Measurements from ENCODE around the gene BMERB1. TPM values are rescaled to one million over a fixed set of nuclear protein-coding genes. Genes with fewer than 3 reads are reported as not detected.

BMERB1 gene
- total and polyA plus RNA-seq, 5 donors from 2014 or later: 2.2 to 4.2 (median 3.3) TPM

DNA sequence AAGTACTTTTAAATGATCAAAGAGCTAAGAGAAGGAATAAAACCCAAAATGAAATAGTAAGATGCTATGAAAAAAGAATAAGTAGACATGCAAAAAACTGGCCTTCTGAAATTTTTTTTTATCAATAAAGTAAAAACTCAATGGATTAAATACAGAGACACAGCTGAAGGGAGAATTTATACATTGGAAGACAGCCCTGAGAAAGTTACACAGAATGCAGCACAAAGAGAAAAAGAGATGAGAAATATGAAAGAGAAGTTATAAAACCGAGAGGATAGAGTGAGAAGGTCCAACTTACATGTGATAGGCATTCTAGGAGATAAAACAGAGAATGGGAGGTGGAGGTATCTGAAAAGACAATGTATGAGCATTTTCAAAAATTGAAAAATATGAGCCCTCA lies 151.6 kb downstream of the BMERB1 start:
- H3K27me3 ChIP-seq (ENCODE audit: control insufficient read depth, insufficient read depth, low read length): no peaks in the 10 kb centered on the region
- peaks cover 34% of the 10 kb centered on the region for H3K36me3 Mint-ChIP-seq
- DNase-seq: no peak
- H3K36me3 ChIP-seq (ENCODE audit: control insufficient read depth, insufficient read depth, low read length): peaks cover 3% of the 10 kb centered on the region
- H3K9me3 ChIP-seq (ENCODE audit: control insufficient read depth in 2 of 2, low read length in 2 of 2): peaks cover 7 to 10% of the 10 kb centered on the region in 2 experiments
- peaks cover 13% of the 10 kb centered on the region for H3K4me1 ChIP-seq (ENCODE audit: control insufficient read depth, insufficient read depth, low read length, poor library complexity, severe bottlenecking)
- H3K27ac ChIP-seq (ENCODE audit: insufficient read depth, low read length, poor library complexity, severe bottlenecking): no peak overlapping the region
- peak overlapping the region in 2 of 3 donors; percentile 81 to 91 for H3K27ac Mint-ChIP-seq
- peaks cover 9 to 24% (median 17%) of the 10 kb centered on the region in 4 donors for H3K4me1 Mint-ChIP-seq
- H3K4me3 Mint-ChIP-seq: peak overlapping the region in 1 of 4 donors; percentile 90
- no peaks in the 10 kb centered on the region for H3K27me3 Mint-ChIP-seq
- peaks cover 0 to 11% (median 1%) of the 10 kb centered on the region in 7 donors for H3K9me3 Mint-ChIP-seq
- ATAC-seq (ENCODE audit: low read depth in 2 of 2): no peak
- H3K4me3 ChIP-seq (ENCODE audit: low read depth, low read length): no peak overlapping the region

DNA sequence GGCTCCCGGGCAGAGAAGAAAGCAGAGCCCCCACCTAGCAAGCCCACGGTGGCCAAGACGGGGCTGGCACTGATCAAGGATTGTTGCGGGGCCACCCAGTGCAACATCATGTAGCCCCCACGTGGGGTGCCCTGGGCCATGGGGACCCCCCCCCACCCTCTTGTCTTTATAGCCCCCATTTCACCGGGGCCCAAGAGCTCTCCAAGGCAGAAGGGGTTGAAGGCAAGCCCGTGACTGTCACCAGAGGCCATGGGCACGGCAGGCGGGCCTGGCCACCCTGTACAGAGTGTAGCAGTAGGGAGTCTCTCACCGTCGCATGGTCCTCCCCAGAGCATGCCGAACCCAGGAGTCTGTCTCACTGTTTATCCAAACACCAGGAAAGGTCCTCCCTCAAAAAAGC lies 152.3 kb downstream of the BMERB1 start:
- Mint-ChIP-seq H3K27ac (peak overlapping the region in 1 of 3 donors; percentile 81), H3K4me1 (peaks cover 10 to 24% (median 19%) of the 10 kb centered on the region in 4 donors), H3K27me3 (no peaks in the 10 kb centered on the region), H3K36me3 (peaks cover 32% of the 10 kb centered on the region), H3K4me3 (no peak overlapping the region), H3K9me3 (peaks cover 0 to 11% (median 1%) of the 10 kb centered on the region in 7 donors)
- H3K27me3 ChIP-seq (ENCODE audit: control insufficient read depth, insufficient read depth, low read length): no peaks in the 10 kb centered on the region
- H3K27ac ChIP-seq (ENCODE audit: insufficient read depth, low read length, poor library complexity, severe bottlenecking): no peak overlapping the region
- peaks cover 20% of the 10 kb centered on the region for H3K4me1 ChIP-seq (ENCODE audit: control insufficient read depth, insufficient read depth, low read length, poor library complexity, severe bottlenecking)
- no peak overlapping the region for H3K4me3 ChIP-seq (ENCODE audit: low read depth, low read length)
- peaks cover 7 to 10% of the 10 kb centered on the region in 2 experiments for H3K9me3 ChIP-seq (ENCODE audit: control insufficient read depth in 2 of 2, low read length in 2 of 2)
- peaks cover 3% of the 10 kb centered on the region for H3K36me3 ChIP-seq (ENCODE audit: control insufficient read depth, insufficient read depth, low read length)
- DNase-seq (no peak), ATAC-seq (ENCODE audit: low read depth in 2 of 2) (no peak)

DNA sequence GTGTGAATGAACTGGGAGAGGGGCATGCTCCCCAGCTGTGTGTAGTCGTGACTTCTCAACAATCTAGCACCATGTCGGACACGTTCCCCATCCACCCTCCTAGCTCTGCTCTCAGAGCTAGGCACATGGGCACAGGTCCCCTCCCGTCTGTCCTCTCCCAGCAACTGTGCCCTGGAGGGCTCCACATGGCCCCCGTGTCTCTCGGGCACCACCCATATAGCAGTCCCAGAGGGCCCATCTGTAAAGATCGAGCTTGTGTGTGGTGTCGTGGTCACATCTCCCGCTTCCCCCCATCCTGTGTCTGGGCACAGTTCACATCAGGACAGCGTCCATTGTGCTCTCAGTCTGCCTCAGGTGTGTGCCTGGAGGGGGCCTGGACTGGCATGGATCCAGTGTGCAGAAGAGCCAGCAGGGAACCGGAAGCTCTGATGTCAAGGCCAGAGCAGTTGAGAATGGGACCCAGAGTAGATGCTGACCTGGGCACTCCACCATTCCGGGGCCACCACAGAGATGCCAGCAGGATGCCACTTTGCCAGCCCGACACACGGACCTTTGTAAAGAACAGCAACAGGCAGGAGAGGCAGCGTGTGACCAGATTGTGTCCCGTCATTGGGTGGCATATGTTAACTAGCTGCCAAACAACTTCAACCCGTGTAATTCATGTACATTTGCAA lies 152.9 kb downstream of the BMERB1 start:
- Histone ChIP-seq H3K4me1 (ENCODE audit: control insufficient read depth, insufficient read depth, low read length, poor library complexity, severe bottlenecking) (peaks cover 25% of the 10 kb centered on the region), H3K4me3 (ENCODE audit: low read depth, low read length) (no peak overlapping the region), H3K27ac (ENCODE audit: insufficient read depth, low read length, poor library complexity, severe bottlenecking) (no peak overlapping the region), H3K9me3 (ENCODE audit: control insufficient read depth in 2 of 2, low read length in 2 of 2) (peaks cover 7 to 10% of the 10 kb centered on the region in 2 experiments), H3K36me3 (ENCODE audit: control insufficient read depth, insufficient read depth, low read length) (peaks cover 3% of the 10 kb centered on the region), H3K27me3 (ENCODE audit: control insufficient read depth, insufficient read depth, low read length) (no peaks in the 10 kb centered on the region)
- ATAC-seq (ENCODE audit: low read depth in 2 of 2) (no peak), DNase-seq (no peak)
- Mint-ChIP-seq H3K36me3 (peaks cover 32% of the 10 kb centered on the region), H3K4me1 (peaks cover 9 to 28% (median 18%) of the 10 kb centered on the region in 4 donors), H3K27ac (peak overlapping the region in 2 of 3 donors; percentile 56 to 81), H3K9me3 (peaks cover 0 to 11% (median 1%) of the 10 kb centered on the region in 7 donors), H3K4me3 (no peak overlapping the region), H3K27me3 (no peaks in the 10 kb centered on the region)

DNA sequence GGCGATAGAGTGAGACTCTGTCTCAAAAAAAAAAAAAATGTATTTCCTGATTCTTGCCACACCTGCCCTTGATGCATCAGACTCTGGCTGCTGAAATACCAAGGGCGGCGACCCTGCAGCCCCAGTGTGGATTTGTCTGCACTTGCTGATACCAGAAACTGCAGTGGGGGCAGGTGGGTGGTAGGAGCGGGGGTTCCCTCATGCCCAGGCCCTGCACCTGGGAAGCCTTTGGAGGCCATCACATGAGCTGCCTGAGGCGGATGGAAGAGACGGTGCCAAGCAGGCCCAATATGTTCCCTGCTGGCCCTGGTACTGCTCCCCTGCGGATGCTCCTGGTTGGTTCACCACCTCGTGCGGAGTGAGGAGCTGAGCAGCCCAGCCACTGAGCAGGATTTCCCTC lies 157.9 kb downstream of the BMERB1 start:
- Histone ChIP-seq H3K4me3 (ENCODE audit: low read depth, low read length) (no peak overlapping the region), H3K27me3 (ENCODE audit: control insufficient read depth, insufficient read depth, low read length) (no peaks in the 10 kb centered on the region), H3K4me1 (ENCODE audit: control insufficient read depth, insufficient read depth, low read length, poor library complexity, severe bottlenecking) (peaks cover 29% of the 10 kb centered on the region), H3K36me3 (ENCODE audit: control insufficient read depth, insufficient read depth, low read length) (peaks cover 35% of the 10 kb centered on the region), H3K27ac (ENCODE audit: insufficient read depth, low read length, poor library complexity, severe bottlenecking) (peak overlapping the region; percentile 92), H3K9me3 (ENCODE audit: control insufficient read depth in 2 of 2, low read length in 2 of 2) (no peaks in the 10 kb centered on the region)
- peak in 1 of 3 donors; percentile 69 for DNase-seq
- ATAC-seq (ENCODE audit: low read depth in 2 of 2): no peak
- peaks cover 0 to 2% (median 0%) of the 10 kb centered on the region in 7 donors for H3K9me3 Mint-ChIP-seq
- peaks cover 16 to 58% (median 26%) of the 10 kb centered on the region in 4 donors for H3K4me1 Mint-ChIP-seq
- H3K27me3 Mint-ChIP-seq: no peaks in the 10 kb centered on the region
- no peak overlapping the region for H3K4me3 Mint-ChIP-seq
- H3K27ac Mint-ChIP-seq: peak overlapping the region; percentile 84 to 98 (median 90)
- H3K36me3 Mint-ChIP-seq: peaks cover 48% of the 10 kb centered on the region

DNA sequence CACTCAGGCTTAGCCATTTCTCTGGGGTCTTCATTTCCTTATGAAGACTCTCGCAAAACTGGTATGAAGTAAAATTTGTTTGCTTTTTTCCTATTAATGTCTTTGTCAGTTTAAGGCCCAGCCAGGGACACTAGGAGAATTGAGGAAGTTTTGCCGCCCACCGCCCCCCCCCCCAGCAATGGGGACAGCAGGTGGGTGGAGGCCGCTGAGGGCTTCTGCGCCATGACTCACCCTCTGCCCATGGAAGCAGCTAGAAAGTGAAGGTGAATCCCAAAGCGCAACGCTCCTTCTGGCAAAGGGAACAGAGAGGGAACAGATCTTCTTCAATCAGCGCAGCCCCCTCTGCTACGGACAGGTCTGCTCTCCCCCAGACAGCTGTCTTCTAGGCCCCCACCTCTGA lies 158.8 kb downstream of the BMERB1 start:
- H3K9me3 Mint-ChIP-seq: peaks cover 0 to 2% (median 0%) of the 10 kb centered on the region in 7 donors
- peaks cover 29% of the 10 kb centered on the region for H3K4me1 ChIP-seq (ENCODE audit: control insufficient read depth, insufficient read depth, low read length, poor library complexity, severe bottlenecking)
- peak overlapping the region; percentile 84 to 98 (median 89) for H3K27ac Mint-ChIP-seq
- H3K27me3 Mint-ChIP-seq: no peaks in the 10 kb centered on the region
- H3K27ac ChIP-seq (ENCODE audit: insufficient read depth, low read length, poor library complexity, severe bottlenecking): no peak overlapping the region
- ATAC-seq (ENCODE audit: low read depth in 2 of 2) (no peak), DNase-seq (no peak)
- H3K36me3 Mint-ChIP-seq: peaks cover 51% of the 10 kb centered on the region
- H3K4me3 ChIP-seq (ENCODE audit: low read depth, low read length): no peak overlapping the region
- H3K27me3 ChIP-seq (ENCODE audit: control insufficient read depth, insufficient read depth, low read length): no peaks in the 10 kb centered on the region
- no peaks in the 10 kb centered on the region for H3K9me3 ChIP-seq (ENCODE audit: control insufficient read depth in 2 of 2, low read length in 2 of 2)
- H3K4me1 Mint-ChIP-seq: peaks cover 13 to 58% (median 26%) of the 10 kb centered on the region in 4 donors
- no peak overlapping the region for H3K4me3 Mint-ChIP-seq
- H3K36me3 ChIP-seq (ENCODE audit: control insufficient read depth, insufficient read depth, low read length): peaks cover 42% of the 10 kb centered on the region

DNA sequence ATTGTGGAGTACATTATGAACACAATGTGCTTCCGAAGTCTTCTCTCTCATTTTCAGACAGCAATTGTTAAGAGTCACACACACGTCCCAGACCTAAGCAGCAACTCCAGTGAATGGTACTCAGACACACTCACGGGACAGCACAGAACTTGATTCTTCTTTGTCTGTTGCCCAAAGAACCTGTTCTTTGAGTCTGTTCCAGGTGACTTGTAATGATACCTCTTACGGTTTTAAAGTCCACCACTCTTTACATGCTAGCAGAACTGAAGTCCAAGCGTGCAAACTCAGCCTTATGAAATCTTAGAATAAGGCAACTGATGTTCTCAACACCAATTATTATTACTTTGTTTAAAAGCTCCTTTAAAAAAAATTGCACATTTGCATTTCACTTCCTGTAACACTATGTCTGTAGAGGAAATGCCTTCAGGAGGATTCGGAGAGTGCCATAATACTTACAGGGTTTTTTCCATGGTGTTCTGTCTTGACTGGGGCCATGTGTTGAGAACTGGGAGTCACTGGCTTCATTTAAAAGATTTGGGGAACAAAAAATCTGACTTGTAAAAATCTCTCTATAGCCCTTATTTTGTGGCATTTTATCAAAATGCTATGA lies 160.4 kb downstream of the BMERB1 start:
- H3K4me1 ChIP-seq (ENCODE audit: control insufficient read depth, insufficient read depth, low read length, poor library complexity, severe bottlenecking): peaks cover 24% of the 10 kb centered on the region
- H3K27ac ChIP-seq (ENCODE audit: insufficient read depth, low read length, poor library complexity, severe bottlenecking): no peak overlapping the region
- peaks cover 55% of the 10 kb centered on the region for H3K36me3 Mint-ChIP-seq
- H3K9me3 ChIP-seq (ENCODE audit: control insufficient read depth in 2 of 2, low read length in 2 of 2): no peaks in the 10 kb centered on the region
- ATAC-seq (ENCODE audit: low read depth in 2 of 2): no peak
- H3K36me3 ChIP-seq (ENCODE audit: control insufficient read depth, insufficient read depth, low read length): peaks cover 57% of the 10 kb centered on the region
- H3K4me1 Mint-ChIP-seq: peaks cover 12 to 48% (median 22%) of the 10 kb centered on the region in 4 donors
- H3K9me3 Mint-ChIP-seq: peaks cover 0 to 2% (median 0%) of the 10 kb centered on the region in 7 donors
- no peak overlapping the region for H3K4me3 ChIP-seq (ENCODE audit: low read depth, low read length)
- H3K27ac Mint-ChIP-seq: peak overlapping the region; percentile 84 to 98 (median 96)
- H3K27me3 Mint-ChIP-seq: no peaks in the 10 kb centered on the region
- no peaks in the 10 kb centered on the region for H3K27me3 ChIP-seq (ENCODE audit: control insufficient read depth, insufficient read depth, low read length)
- H3K4me3 Mint-ChIP-seq: peak overlapping the region in 1 of 4 donors; percentile 18
- DNase-seq: no peak

DNA sequence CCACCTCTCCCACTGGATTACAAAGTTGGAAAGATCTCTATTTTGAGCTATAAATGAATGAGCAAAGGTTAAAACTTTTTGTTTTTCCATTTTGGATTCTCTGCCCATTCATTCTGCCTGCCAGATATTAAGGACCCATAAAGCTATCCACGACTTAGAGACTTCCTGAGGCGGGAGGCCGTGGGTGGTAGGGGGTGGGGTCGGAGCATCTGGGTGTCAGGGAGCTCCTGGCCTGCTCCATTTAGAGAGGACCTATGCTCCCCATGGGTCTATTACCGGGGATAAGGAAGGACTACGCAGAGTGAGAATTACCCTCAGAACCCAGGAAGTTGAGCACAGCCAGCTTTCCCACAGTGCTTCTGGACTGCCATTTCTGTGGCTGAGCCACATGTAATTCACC lies 162.7 kb downstream of the BMERB1 start:
- Histone ChIP-seq H3K27me3 (ENCODE audit: control insufficient read depth, insufficient read depth, low read length) (no peaks in the 10 kb centered on the region), H3K27ac (ENCODE audit: insufficient read depth, low read length, poor library complexity, severe bottlenecking) (no peak overlapping the region), H3K4me3 (ENCODE audit: low read depth, low read length) (no peak overlapping the region), H3K36me3 (ENCODE audit: control insufficient read depth, insufficient read depth, low read length) (peaks cover 80% of the 10 kb centered on the region), H3K9me3 (ENCODE audit: control insufficient read depth in 2 of 2, low read length in 2 of 2) (no peaks in the 10 kb centered on the region), H3K4me1 (ENCODE audit: control insufficient read depth, insufficient read depth, low read length, poor library complexity, severe bottlenecking) (peaks cover 6% of the 10 kb centered on the region)
- DNase-seq: no peak
- Mint-ChIP-seq H3K36me3 (peaks cover 70% of the 10 kb centered on the region), H3K4me1 (peaks cover 5 to 31% (median 15%) of the 10 kb centered on the region in 4 donors), H3K4me3 (no peak overlapping the region), H3K9me3 (no peaks in the 10 kb centered on the region), H3K27ac (peak overlapping the region in 1 of 3 donors; percentile 64), H3K27me3 (no peaks in the 10 kb centered on the region)
- no peak for ATAC-seq (ENCODE audit: low read depth in 2 of 2)

All from CD4-positive, CD25-positive, alpha-beta regulatory T cell (primary cell).